ENCODE data around the gene SLC15A5. TPM values are rescaled to one million over a fixed set of nuclear protein-coding genes. Genes with fewer than 3 reads are reported as not detected.

SLC15A5 gene
- total RNA-seq, 2 donors from 2014 or later, result not detected

GRCh38 chr12:16281157-16281556 lies 3.7 kb upstream of the SLC15A5 start:
- Histone ChIP-seq H3K4me3 (no peak overlapping the region), H3K9me3 (no peaks in the 10 kb centered on the region), H3K27ac (peak overlapping the region in 1 of 2 donors; percentile 60), H3K27me3 (no peaks in the 10 kb centered on the region), H3K4me1 (no peaks in the 10 kb centered on the region), H3K36me3 (no peaks in the 10 kb centered on the region)
- DNase-seq (ENCODE audit: low spot score), result no peak
- TF ChIP-seq, protein P1, sequence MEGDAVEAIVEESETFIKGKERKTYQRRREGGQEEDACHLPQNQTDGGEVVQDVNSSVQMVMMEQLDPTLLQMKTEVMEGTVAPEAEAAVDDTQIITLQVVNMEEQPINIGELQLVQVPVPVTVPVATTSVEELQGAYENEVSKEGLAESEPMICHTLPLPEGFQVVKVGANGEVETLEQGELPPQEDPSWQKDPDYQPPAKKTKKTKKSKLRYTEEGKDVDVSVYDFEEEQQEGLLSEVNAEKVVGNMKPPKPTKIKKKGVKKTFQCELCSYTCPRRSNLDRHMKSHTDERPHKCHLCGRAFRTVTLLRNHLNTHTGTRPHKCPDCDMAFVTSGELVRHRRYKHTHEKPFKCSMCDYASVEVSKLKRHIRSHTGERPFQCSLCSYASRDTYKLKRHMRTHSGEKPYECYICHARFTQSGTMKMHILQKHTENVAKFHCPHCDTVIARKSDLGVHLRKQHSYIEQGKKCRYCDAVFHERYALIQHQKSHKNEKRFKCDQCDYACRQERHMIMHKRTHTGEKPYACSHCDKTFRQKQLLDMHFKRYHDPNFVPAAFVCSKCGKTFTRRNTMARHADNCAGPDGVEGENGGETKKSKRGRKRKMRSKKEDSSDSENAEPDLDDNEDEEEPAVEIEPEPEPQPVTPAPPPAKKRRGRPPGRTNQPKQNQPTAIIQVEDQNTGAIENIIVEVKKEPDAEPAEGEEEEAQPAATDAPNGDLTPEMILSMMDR (IDR thresholded peaks at IDR 0.05), result no peak

- Histone ChIP-seq H3K9me3 (no peaks in the 10 kb centered on the region), H3K4me3 (no peak overlapping the region), H3K27me3 (no peaks in the 10 kb centered on the region), H3K36me3 (no peaks in the 10 kb centered on the region), H3K4me1 (no peaks in the 10 kb centered on the region), H3K27ac (no peak overlapping the region)
- TF ChIP-seq, protein P1 (IDR thresholded peaks at IDR 0.05), result no peak
- no peak for DNase-seq (ENCODE audit: low spot score)
Observed at GRCh38 chr12:16272222-16272621, 5.3 kb downstream of the SLC15A5 start.

DNA sequence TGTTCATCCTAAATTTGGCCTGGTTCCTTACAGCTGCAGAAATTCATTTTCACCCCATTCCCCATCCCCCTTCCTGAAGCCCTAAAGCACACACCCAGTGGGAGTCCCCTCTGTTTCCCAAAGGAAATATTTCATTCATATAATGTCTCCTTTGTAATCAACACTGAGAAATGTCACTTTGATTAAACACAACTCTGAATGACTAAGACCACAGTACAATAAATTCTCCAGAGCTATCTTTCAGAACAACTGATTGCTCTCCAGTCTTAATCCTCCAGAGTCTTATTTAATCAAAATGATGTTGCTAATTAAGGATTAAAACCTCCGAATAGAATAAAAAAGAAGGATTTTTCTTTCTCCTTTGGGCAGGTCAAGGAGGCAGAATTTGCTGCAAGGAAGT lies 6.4 kb downstream of the SLC15A5 start:
- Histone ChIP-seq H3K27ac (no peak overlapping the region), H3K27me3 (no peaks in the 10 kb centered on the region), H3K36me3 (no peaks in the 10 kb centered on the region), H3K4me3 (no peak overlapping the region), H3K4me1 (no peaks in the 10 kb centered on the region), H3K9me3 (no peaks in the 10 kb centered on the region)
- no peak for DNase-seq (ENCODE audit: low spot score)
- TF ChIP-seq, protein P1 (IDR thresholded peaks at IDR 0.05), result no peak

DNA sequence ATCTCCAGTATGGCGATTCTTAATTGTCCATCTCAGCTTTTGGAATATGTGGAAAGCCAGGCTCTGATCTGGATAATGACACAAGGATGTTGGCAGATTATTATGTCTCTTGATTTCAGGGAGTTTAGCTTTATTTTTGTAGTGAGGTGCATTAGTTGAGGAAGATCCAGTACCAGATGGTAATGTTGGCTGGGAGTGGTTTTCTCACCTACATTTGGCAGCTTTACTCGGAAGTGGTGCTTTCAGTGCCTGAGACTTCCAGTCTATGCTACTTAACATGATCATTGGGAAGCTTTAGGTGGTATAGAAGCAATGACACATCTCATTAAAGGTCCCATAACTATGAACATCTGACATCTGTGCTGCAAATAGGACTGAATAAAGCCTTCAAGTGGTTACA lies 7.5 kb downstream of the SLC15A5 start:
- Histone ChIP-seq H3K4me3 (no peak overlapping the region), H3K27ac (no peak overlapping the region), H3K4me1 (no peaks in the 10 kb centered on the region), H3K27me3 (no peaks in the 10 kb centered on the region), H3K36me3 (no peaks in the 10 kb centered on the region), H3K9me3 (no peaks in the 10 kb centered on the region)
- no peak for DNase-seq (ENCODE audit: low spot score)
- TF ChIP-seq, protein P1 (IDR thresholded peaks at IDR 0.05), result no peak

GRCh38 chr12:16266085-16266484 lies 11.4 kb downstream of the SLC15A5 start:
- no peaks in the 10 kb centered on the region for H3K9me3 ChIP-seq
- H3K4me3 ChIP-seq, result no peak overlapping the region
- TF ChIP-seq, protein P1 (IDR thresholded peaks at IDR 0.05), result no peak
- no peaks in the 10 kb centered on the region for H3K4me1 ChIP-seq
- H3K36me3 ChIP-seq, result no peaks in the 10 kb centered on the region
- DNase-seq (ENCODE audit: low spot score), result no peak
- H3K27me3 ChIP-seq, result no peaks in the 10 kb centered on the region
- H3K27ac ChIP-seq, result no peak overlapping the region

GRCh38 chr12:16261944-16262475 lies 15.5 kb downstream of the SLC15A5 start:
- H3K27me3 ChIP-seq, result no peaks in the 10 kb centered on the region
- H3K36me3 ChIP-seq, result no peaks in the 10 kb centered on the region
- TF ChIP-seq, protein P1 (IDR thresholded peaks at IDR 0.05), result no peak
- H3K4me3 ChIP-seq, result no peak overlapping the region
- no peak for DNase-seq (ENCODE audit: low spot score)
- no peak overlapping the region for H3K27ac ChIP-seq
- H3K9me3 ChIP-seq, result no peaks in the 10 kb centered on the region
- no peaks in the 10 kb centered on the region for H3K4me1 ChIP-seq

All from right atrium auricular region (tissue), 2 donors.